HG03039 (cell line): ENCODE measurements around the gene IFT80.

Experiments
- ATAC-seq: cut with Tn5 transposase; IDR thresholded peaks from one replicate; pipeline ENCODE4 v1.9.1; 2021; ENCODE audit warnings: mild to moderate bottlenecking, moderate library complexity; ENCODE audit not compliant: unreplicated experiment

IFT80 gene

DNA sequence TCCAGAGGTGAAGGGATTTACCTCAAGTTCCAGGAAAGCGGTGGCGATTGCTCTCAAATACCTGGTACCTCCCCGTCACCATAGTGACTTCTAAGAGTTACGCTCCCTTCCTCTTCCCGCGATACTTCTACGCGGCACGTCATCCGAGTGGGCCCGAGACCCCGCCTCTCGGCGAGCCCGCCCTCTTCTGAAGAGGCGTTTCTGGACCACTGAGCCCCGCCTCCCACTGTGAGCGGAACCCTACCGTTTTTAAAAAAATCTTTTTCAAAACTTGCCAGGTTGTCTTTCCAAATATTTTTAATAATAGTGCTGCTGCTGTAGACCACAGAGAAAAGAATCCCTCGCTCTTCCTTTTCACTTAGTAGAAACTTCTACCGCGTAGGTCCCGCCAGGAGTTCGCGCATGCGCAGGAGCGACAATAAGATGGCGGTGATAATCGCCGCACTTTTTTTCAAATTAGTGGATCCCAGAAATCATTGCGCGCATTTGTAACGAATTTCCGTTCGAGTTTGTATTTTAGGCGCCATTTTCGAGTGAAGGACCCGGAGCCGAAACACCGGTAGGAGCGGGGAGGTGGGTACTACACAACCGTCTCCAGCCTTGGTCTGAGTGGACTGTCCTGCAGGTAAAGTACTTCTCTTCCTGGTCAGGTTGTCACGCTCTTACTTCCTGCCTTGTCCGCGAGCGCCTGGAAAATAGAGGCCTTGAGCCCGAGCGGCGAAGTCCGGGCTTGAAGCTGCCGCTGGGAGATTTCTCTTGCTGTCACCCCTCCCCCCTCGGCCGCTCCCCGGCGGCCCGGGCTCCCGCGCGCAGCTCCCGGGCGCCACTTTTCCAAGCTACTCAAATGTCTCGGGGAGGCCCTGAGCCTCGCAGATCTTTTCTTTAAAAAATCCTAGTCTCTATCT, at the start of gene IFT80, which contains the start of gene SMC4:
IFT80 (minus strand) TSS at position 101 of the 905 bp plus-strand sequence. CDS start 14,625 bp downstream, outside the sequence.
SMC4 (plus strand) TSS at position 526 of the 905 bp plus-strand sequence. CDS start 1,177 bp downstream, outside the sequence.
- peak; percentile 92 for ATAC-seq

DNA sequence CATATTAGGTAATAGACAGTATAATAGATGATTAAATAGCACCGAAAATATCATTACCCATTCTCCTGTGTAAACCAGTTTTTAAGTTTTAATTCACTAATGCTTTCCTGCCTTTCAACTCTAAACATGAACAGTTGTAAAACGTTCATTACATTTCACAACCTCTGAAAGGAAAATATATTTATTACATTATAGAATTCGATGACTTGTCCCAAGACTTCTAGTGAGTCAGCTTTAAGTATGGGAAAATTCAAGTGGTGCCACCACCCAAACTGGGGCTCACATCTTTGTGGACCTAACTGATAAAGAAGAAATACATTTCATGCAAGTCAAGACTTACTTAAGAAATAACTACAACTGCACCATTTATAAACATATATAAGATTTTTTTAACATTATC, 48.5 kb upstream of the IFT80 start:
- ATAC-seq = no peak

DNA sequence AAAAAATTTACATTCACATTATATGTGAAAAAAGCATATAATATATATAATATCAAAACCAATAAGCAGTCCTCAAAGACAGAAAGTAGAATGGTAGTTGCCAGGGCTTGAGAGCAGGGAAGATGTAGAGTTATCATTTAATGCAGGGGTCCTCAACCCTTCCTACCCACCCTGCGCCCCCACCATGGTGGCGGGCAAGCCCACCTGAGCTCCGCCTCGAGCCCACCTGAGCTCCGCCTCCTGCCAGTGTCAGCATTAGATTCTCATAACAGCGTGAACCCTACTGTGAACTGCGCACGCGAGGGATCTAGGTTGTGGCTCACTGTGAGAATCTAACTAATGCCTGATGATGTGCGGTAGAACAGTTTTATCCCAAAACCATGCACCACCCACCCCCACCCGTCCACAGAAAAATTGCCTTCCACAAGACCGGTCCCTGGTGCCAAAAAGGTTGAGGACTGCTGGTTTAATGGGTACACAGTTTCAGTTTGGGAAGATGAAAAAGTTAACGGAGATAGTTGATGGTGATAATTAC, 47.6 kb upstream of the IFT80 start:
- no peak for ATAC-seq

DNA sequence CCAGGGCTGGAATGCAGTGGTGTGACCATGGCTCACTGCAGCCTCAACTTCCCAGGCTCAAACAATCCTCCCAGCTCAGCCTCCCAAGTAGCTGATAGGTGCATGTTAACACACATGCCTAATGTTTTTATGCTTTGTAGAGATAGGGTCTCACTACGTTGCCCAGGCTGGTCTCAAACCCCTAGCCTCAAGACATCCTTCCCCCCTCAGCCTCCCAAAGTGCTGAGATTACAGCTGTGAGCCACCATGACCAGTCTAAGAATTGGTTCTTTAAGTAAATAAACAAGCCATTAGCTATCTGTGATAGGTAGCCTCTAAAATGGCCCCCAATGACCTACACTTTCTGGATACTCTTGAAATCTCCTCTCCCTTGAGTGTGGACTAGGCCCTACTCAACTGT, 46.8 kb upstream of the IFT80 start:
- no peak for ATAC-seq

DNA sequence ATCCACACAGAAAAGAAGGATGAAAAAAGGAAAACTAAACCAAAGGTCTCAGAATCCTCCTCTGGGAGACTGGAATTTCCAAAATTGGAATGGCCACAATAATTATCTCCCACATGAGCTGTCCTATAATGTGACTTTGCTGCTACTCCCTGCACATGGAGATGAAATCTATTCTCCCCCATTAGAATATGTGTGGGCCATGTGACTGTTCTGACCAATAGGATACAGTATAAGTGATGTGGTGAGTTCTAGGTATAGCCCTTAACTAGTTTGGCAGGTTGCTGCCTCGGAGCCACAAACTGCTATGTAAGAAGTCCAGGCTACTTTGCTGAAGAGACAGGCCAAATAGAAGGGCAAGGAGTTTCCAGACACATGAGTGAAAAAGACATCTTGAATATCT, 45.4 kb upstream of the IFT80 start:
- no peak for ATAC-seq

DNA sequence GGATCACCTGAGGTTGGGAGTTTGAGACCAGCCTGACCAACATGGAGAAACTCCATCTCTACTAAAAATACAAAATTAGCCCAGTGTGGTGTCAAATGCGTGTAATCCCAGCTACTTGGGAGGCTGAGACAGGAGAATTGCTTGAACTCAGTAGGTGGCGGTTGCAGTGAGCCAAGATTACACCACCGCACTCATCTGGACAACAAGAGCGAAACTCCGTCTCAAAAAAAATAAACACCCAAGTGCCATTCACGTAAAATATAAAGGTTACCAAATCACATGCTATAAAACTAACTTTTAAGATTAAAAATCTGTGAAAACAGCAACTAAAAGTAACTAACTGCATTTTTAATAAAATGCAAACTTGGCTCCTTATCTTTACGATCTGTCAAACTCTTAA, 41.7 kb upstream of the IFT80 start:
- ATAC-seq = no peak

DNA sequence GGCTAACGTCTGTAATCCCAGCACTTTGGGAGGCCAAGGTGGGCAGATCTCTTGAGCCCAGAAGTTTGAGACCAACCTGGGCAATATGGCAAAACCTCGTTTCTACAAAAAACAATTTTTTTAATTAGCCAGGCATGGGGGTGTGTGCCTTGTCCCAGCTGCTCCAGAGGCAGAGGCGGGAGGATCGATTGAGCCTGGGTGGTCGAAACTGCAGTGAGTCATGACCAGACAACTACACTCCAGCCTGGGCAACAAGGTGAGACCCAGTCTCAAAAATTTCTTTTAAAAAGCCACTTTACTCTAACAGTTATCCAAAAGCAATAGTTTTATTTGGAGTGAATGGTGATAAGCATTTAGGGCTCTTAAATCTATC, 38.0 kb upstream of the IFT80 start:
- no peak for ATAC-seq

DNA sequence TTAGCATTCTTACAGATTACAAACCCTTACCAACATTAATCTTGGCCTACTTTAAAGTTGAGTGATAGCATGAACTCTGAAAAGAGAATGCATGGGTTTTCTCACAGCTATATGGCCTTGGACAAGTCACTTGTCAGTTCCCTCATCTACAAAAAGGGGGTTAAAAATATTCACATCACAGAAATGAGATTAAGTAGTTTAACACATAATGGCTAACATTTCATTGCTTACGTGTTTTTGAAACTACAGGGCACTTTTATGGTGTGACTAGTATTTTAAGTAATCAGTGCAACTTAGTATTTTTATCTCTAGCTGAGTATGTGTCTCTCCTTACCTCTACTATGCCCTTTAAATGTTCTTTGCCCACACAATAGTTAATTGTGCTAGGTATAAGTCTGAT, 36.7 kb upstream of the IFT80 start:
- no peak for ATAC-seq

DNA sequence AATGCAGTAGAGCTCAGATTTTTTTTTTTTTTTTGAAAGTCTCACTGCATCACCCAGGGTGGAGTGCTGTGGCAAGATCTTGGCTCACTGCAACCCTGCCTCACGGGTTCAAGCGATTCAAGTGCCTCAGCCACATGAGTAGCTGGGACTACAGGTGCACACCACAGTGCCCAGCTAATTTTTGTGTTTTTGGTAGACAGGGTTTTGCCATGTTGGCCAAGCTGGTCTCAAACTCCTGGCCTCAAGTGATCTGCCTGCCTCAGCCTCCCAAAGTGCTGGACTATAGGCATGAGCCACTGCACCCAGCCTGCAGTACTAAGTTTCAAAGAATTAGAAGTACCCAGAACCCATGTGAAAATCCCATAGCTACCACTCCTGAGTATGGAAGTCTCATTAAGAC, 36.1 kb upstream of the IFT80 start:
- ATAC-seq = no peak

DNA sequence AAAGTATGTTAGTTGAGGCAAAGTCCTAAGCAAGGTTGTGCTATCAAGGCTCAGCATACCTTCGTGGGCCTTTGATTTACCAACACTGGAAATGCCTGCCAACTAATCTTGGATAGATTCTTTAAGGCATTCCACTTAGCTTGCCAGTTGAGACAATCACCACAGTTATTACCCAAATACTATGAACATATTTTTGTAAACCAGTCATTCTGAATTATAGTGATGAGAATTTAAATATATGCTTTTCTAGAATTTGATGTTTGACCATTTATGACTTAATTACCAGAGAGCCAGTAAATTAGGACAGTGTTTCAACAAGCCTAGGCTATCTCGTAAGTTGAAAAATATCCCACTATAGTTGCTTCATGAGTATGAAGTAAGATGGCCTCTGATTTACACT, 35.0 kb upstream of the IFT80 start:
- no peak for ATAC-seq

DNA sequence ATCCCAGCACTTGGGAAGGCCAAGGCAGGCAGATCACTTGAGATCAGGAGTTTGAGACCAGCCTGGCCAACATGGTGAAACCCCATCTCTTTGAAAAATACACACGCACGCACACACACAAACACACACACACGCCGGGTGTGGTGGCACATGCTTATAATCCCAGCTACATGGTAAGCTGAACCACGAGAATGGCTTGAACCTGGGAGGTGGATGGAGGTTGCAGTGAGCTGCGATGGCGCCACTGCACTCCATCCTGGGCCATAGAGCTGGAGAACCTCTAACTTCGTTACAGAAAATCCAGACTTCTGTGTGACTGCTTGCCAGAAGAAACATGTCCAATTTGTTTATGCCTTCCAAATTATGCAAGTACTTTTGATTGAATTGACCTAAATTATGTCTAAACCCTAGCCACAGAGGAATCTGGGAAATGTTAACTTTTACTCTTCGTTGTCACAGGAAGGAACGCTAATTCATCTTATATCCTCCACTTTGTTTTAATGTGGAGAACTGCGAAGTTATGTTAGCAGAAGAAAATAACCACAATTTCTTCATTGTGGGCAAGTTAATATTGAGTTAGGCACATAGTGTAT, 28.9 kb upstream of the IFT80 start:
- no peak for ATAC-seq

DNA sequence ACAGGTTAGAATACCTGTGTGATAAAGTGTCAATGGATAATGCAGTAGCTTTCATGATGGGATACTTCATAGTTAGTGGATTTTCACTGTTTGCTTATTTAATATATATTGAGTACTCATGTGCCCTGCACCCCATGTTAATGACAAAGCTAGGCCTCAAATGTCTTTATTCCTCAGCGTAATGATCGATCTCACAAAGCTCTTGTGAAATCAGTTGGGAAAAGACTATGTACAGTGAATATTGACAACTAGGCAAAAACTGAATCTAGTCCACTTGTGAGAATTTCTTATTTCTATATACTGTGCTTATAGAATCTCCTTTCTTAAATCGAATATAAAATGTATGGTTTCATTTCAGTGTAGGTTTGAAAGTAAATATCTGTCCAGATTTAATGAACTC, 18.3 kb upstream of the IFT80 start:
- no peak for ATAC-seq

DNA sequence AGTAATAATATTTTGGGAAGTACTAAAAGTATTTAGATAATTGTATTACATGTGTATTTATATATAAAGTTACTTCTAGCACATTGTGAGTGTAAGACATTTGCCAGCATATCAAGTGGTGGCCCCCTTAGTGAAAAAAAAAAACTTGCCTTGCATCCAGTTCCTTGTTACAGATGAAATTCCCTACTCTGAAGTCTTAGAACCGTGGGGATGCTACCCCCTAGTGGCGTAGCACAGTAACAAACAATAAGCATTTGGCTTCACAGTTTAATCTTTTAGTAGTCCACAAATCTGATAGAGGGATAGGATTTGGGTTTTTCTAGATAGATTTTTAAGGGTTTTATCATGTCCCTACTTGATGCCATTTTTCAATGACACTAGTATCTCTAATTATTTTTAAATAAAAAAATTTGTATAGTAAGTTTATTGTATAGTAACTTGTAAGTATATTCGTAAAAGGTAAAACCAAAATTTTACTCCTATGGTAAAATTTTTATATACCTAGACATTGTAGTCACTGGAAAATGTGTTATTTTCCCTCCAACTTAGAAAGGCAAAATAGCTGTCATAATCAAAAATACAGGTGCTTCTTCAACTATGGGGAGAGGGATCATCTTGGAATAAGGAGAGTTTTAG, 14.7 kb upstream of the IFT80 start:
- no peak for ATAC-seq

DNA sequence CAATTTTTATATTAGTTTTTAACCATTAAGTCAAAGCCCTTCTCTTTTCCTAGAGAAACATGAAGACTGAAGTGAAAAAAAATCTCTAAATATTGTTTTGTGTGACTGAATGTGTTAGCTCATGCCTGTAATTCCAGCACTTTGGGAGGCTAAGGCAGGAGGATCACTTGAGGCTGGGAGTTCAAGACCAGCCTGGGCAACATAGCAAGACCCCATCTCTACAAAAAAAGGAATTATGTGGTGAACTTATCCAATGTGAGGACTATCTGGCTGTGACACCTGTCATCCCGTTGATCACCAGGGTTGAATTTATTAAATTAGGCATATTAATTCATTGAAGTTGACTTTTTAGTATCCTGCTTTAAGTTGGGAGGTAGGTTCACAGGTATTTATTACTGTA, 13.5 kb upstream of the IFT80 start:
- no peak for ATAC-seq

DNA sequence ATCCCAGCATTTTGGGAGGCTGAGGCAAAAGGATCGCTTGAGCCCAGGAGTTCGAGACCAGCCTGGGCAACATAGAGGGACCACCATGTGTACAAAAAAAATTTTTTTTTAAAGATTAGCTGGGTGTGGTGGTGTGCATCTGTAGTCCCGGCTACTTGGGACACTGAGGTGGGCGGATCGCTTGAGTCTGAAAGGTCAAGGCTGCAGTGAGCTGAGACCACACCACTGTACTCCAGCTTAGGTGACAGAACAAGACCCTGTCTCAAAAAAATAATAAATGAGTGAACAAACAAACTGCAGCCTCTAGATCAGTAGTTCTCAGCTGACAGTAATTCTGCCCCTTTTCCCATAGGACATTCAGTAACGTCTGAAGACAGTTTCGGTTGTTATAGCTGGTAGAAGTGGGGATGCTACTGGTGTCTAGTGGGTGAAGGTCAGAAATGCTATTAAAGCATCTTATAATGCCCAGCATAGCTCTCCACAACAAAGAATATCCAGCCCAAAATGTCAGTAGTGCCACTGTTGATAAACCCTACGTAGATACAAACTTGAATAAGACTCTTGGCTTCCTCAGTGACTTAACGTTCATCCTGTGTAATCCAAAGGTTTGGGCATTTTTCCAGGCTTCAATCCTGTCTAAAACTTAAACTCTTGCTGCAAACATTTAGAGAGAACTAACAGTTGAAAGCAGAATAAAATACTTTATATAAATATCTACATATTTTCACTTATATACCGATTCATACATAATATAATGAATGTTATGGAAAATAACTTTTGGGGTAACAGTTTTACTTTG, 11.0 kb upstream of the IFT80 start:
- ATAC-seq = no peak

DNA sequence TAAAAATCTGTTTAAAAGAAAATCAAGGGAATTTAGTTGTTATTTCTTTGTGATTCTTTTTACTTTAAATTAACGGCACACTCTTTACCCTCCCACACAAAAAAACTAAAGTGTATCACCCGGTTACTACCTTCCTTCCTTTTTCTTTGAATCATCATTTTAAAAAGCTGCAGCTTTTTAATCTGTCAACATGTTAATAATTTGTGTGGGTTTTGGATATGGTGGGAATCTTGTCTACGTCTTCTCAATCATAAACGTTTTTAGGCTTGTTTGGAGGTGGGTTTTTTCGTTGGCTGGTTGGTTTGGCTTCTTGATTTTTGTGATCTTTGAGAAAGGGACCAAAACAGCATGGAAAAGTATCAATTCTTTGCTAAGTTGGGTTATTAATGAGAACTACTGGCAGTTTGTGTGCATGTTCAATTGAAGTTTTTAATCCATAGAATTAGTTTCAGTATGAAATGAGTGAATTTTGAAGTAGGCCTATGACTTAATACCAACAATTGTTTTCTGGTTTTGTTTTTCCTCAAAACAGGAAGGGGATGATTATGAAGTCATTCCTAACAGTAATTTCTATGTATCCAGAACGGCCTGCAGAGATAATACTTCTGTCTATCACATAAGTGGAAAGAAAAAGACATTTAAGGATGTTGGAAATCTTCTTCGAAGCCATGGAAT, 4.9 kb upstream of the IFT80 start:
- no peak for ATAC-seq

DNA sequence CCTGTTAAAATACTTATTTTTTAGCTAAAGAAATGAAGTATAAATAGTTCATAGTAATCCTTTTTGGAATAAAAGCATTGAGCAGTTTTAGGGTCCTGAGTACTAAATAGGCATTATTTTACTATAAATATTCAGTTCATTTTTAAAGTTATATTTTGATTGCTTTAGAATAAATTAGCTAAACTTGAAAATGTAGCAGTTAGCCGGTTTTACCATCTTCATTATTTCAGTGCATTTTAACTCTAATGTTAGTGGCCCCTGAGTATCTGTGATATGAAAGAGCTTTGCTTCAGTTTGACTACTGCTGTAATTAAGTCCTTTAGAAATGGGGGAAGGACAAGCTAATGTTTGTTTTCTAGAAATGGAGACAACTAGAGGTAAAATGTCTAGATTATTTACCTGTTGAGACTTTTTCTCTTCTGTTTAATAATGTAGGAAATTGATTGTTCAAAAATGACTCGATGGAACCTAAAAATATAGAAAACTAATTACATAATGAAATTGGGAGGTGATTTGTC, 4.1 kb upstream of the IFT80 start:
- ATAC-seq = no peak

DNA sequence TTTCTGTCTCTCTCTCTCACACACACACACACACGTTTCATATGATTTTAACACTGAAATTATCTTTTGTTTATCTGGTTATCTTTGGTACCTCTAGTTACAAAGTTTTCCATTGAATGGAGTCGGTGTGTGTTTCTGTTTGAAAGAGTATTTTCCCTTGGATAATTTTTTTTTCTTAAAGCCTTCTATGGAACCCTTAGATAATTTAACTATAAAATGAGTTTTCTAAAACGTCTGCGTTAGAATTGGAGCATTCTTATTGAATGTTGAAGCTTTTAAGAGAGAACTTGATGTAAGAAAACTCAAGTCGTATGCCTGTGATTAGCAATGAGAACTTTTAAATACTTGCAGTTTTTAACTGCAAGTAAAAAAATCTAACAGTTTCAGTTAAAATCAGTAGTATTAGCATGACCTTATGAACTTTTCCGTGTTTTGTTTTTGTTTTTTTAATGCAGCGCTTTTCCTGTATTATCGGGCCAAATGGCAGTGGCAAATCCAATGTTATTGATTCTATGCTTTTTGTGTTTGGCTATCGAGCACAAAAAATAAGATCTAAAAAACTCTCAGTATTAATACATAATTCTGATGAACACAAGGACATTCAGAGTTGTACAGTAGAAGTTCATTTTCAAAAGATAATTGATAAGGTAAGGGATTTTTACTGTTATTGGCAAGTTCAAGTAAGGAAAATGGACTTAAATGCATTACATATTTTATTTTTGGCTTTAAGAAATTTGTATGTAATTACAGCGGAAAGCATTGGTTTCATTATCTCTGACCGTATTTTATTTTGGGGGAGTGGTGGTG, 3.4 kb upstream of the IFT80 start:
- ATAC-seq = no peak
